Articular chondrocyte of knee joint (primary cell): Measurements from ENCODE around the gene PRLH. TPM values are rescaled to one million over a fixed set of nuclear protein-coding genes. Genes with fewer than 3 reads are reported as not detected.
A peak's percentile ranks its signal among the peaks of the same experiment; 100 is the strongest.

Source experiments
- small RNA-seq: library from RNA; depleted of rRNA; stranded (forward); fragments of <200 nt; gene quantifications from one replicate; pipeline ENCODE3, GENCODE V24; 2012
- total RNA-seq: library from RNA; depleted of rRNA; stranded (reverse); fragments of >200 nt; gene quantifications from 2 replicates; pipeline ENCODE4 v1.2.3, GENCODE V29; 2012

PRLH gene, protein sequence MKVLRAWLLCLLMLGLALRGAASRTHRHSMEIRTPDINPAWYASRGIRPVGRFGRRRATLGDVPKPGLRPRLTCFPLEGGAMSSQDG
- total RNA-seq, result not detected in 2 replicates

DNA sequence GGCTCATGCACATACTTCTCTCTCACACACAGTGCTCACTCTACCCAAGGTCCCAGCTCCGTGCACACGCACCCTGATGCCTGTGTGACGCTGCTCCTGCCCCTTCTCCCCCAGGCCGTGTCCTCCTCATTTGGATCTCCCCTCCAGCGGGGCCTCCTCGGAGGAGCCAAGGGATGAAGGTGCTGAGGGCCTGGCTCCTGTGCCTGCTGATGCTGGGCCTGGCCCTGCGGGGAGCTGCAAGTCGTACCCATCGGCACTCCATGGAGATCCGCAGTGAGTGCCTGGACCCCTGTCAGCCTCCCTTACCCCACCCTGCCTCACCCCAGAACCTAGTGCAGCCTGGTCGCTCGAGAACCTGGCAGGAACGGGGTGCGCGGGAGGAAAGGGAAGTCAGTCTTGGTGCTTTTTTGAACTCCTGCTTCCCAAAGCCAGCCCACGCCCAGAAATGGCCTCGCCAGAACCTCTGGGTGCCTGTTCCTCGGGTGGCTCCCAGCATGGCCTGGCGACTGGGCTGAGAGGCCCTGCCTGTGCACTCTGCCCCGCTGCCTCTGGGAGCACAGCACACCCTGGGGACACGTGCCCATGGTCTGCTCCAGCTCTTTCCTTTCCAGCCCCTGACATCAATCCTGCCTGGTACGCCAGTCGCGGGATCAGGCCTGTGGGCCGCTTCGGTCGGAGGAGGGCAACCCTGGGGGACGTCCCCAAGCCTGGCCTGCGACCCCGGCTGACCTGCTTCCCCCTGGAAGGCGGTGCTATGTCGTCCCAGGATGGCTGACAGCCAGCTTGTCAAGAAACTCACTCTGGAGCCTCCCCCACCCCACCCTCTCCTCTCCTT lies at the start of gene PRLH:
TSS of gene PRLH (plus strand) at position 174 of the 835 bp plus-strand sequence. CDS start at position 174, 0 bp downstream.

DNA sequence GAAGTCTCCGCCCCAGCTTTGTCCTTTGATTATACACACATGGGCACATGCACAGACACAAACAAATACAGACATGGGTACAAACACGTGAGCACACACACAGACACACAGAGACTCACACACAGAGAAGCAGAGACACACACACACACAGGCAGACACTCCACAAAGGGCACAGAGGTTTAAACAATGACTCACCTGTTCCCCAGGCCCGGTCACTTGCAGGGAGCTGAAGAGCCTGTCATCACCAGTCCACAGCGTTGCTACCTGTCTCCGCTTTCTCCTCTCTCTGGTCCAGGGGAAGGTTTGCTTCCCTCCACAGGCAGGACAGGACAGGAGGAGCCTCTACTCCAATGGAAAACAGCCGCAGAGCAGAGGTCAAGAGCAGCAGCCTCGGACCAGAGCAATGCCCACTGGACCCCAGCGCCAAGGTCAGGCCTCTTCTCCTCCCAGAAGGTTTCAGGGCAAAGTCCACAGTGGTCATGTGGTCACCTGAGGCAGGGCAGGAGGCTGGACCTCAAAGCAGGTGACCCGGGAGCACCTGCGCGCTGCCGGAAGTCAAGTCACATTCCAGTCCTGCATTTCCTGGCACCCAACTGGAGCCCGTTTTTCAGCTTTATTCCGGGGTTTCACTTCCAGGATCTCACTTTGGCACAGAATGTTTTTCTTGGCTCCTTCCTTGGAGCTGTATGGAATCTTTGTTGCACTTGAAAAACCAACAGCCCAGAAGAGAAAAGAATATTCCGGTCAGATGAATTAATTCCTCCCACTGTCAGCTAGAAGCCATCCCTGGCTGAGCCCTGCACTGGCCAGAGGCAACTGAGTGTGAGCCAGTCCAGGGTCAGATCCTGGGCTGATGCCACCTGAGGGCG lies 24.1 kb downstream of the PRLH start, which contains the start of gene RAB17:
TSS of gene RAB17 (minus strand) at position 463 of the 869 bp plus-strand sequence. CDS start 4,580 bp downstream, outside the sequence.

Small RNA genes lying within 50 kb of the gene (small RNA-seq; reads per million reads assigned to genes)
- gene RNU6-1140P, result 1.1 reads per million, percentile 46 among the genes with 10 or more reads in this experiment

Other genes starting within 250 kb of the PRLH start
- gene COL6A3, start 152.4 kb upstream of the PRLH start, total RNA-seq, result 1,743 and 2,116 TPM in 2 replicates
- gene MLPH, start 79.3 kb upstream of the PRLH start, total RNA-seq, result 0.65 and 3.8 TPM in 2 replicates
- 0.11 and 0.52 TPM in 2 replicates for gene RAB17, start 24.2 kb downstream of the PRLH start, total RNA-seq
- gene LRRFIP1, start 61.0 kb downstream of the PRLH start, total RNA-seq, result 63.6 and 66.2 TPM in 2 replicates
- 0.65 and 1.6 TPM in 2 replicates for gene RBM44, start 232.2 kb downstream of the PRLH start, total RNA-seq